ENCODE data around the gene VAMP2.

The VAMP2 gene

GRCh38 chr17:8137645-8138373 is 24.9 kb downstream of the VAMP2 start:
- ATAC-seq, result no peak
- TF ChIP-seq ESRRG (CRISPR knock-in tag; IDR thresholded peaks at IDR 0.05), result no peak
- no peak for TF ChIP-seq TSHZ2 (CRISPR knock-in tag; IDR thresholded peaks at IDR 0.05)
- TF ChIP-seq SNAI2 (CRISPR knock-in tag; IDR thresholded peaks at IDR 0.05), result no peak
- no peak for TF ChIP-seq TCF4 (CRISPR knock-in tag; IDR thresholded peaks at IDR 0.05; ENCODE audit: borderline replicate concordance)
- TF ChIP-seq ISL1 (CRISPR knock-in tag; IDR thresholded peaks at IDR 0.05), result no peak
- no peak for TF ChIP-seq ZC3H10 (CRISPR knock-in tag; IDR thresholded peaks at IDR 0.05)
- TF ChIP-seq POU6F1 (CRISPR knock-in tag; IDR thresholded peaks at IDR 0.05; ENCODE audit: borderline replicate concordance, low read depth), result no peak
- TF ChIP-seq PPARA (CRISPR knock-in tag; IDR thresholded peaks at IDR 0.05; ENCODE audit: borderline replicate concordance), result no peak
- TF ChIP-seq GLIS3 (CRISPR knock-in tag; IDR thresholded peaks at IDR 0.05), result no peak
- no peak for TF ChIP-seq OSR1 (CRISPR knock-in tag; IDR thresholded peaks at IDR 0.05)
- no peak for TF ChIP-seq TOX (CRISPR knock-in tag; IDR thresholded peaks at IDR 0.05; ENCODE audit: borderline replicate concordance)
- TF ChIP-seq PATZ1 (CRISPR knock-in tag; IDR thresholded peaks at IDR 0.05; ENCODE audit: borderline replicate concordance), result no peak
- no peak for TF ChIP-seq CSRNP3 (CRISPR knock-in tag; IDR thresholded peaks at IDR 0.05)
- TF ChIP-seq ZFP3 (CRISPR knock-in tag; IDR thresholded peaks at IDR 0.05), result no peak
- TF ChIP-seq ZNF8 (CRISPR knock-in tag; IDR thresholded peaks at IDR 0.05), result no peak

GRCh38 chr17:8133941-8134340 is 28.8 kb downstream of the VAMP2 start:
- no peak for ATAC-seq
- TF ChIP-seq ESRRG (CRISPR knock-in tag; IDR thresholded peaks at IDR 0.05), result no peak
- no peak for TF ChIP-seq ZC3H10 (CRISPR knock-in tag; IDR thresholded peaks at IDR 0.05)
- TF ChIP-seq TOX (CRISPR knock-in tag; IDR thresholded peaks at IDR 0.05; ENCODE audit: borderline replicate concordance), result no peak
- no peak for TF ChIP-seq ISL1 (CRISPR knock-in tag; IDR thresholded peaks at IDR 0.05)
- no peak for TF ChIP-seq SNAI2 (CRISPR knock-in tag; IDR thresholded peaks at IDR 0.05)
- TF ChIP-seq TSHZ2 (CRISPR knock-in tag; IDR thresholded peaks at IDR 0.05), result no peak
- no peak for TF ChIP-seq RARB (CRISPR knock-in tag; IDR thresholded peaks at IDR 0.05)
- TF ChIP-seq GLIS3 (CRISPR knock-in tag; IDR thresholded peaks at IDR 0.05), result no peak
- no peak for TF ChIP-seq ARNTL (CRISPR knock-in tag; IDR thresholded peaks at IDR 0.05; ENCODE audit: borderline replicate concordance, low read depth)
- TF ChIP-seq ZNF8 (CRISPR knock-in tag; IDR thresholded peaks at IDR 0.05), result no peak
- TF ChIP-seq CSDC2 (CRISPR knock-in tag; IDR thresholded peaks at IDR 0.05), result no peak
- no peak for TF ChIP-seq ZFP3 (CRISPR knock-in tag; IDR thresholded peaks at IDR 0.05)

All from SK-N-SH treated with all-trans-retinoic acid at 6 μM for 48 hours (cell line).